ENCODE data around the gene NHEJ1.

The NHEJ1 gene

DNA sequence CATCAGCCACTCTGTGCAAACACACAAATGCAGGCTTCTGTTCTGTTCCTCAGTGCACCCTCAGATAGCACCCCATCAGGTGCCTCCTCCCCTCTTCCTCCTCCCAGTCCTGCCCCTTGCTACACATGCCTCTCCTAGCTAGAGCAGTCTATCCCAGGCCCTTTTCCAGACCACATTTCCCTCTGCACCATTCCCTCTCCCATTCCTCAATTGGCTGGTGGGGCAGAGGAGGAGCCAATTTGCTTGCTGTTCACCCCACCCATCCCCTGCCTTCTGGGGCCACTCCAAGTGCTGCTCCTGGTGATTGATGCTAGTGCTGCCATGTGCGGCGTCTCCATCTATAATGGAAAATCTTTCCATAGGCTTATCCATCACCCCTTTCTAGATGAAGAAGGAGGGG lies 124.7 kb downstream of the NHEJ1 start:
- in situ Hi-C loops (cut with HindIII; ENCODE audit: low sequenced_read_pairs) = no loop called here

DNA sequence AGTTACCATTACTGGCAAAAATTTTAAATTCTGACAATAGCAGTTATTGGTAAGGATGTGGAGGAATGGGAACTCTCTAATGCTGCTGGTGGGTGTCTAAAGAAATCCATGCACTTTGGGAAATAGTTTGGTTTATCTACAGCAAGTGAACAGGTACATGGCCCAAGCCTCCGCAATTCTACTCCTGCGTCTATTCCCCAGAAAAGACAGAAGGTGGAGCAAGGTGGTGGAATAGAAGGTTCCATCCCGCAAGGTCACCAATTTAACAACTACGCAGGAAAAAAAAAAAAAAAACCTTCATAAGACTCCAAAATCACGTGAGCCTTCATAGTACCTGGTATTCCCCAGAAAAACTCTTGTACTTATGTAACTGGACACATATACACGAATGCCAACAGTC lies 125.8 kb downstream of the NHEJ1 start:
- in situ Hi-C loops (cut with HindIII; ENCODE audit: low sequenced_read_pairs) = no loop called here

- in situ Hi-C loops (cut with HindIII; ENCODE audit: low sequenced_read_pairs) = no loop called here
Observed at GRCh38 chr2:219032051-219032745, 128.4 kb downstream of the NHEJ1 start.

- in situ Hi-C loops (cut with HindIII; ENCODE audit: low sequenced_read_pairs) = no loop called here
Observed at GRCh38 chr2:219031005-219031738, 129.4 kb downstream of the NHEJ1 start.

GRCh38 chr2:219030177-219030940 lies 130.3 kb downstream of the NHEJ1 start:
- in situ Hi-C loops (cut with HindIII; ENCODE audit: low sequenced_read_pairs) = no loop called here

DNA sequence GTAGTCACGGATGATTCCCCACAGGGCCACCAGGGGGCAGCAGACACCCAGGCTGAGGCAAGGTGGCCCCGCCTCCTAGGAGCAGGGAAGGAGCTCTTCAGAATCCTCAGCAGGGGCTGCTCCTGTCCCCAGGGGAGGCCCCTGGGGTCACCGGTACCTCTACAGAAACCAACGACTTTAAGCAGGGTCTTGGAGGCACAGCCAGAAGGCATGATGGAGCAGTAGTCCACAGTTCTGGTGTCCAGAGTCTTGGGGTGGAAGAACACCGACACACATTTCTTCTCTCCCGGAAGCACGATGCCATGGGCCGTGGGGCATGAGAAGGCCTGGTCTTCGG lies 130.8 kb downstream of the NHEJ1 start:
- in situ Hi-C loops (cut with HindIII; ENCODE audit: low sequenced_read_pairs) = no loop called here

GRCh38 chr2:219028996-219029828 lies 131.4 kb downstream of the NHEJ1 start:
- in situ Hi-C loops (cut with HindIII; ENCODE audit: low sequenced_read_pairs) = no loop called here

- in situ Hi-C loops (cut with HindIII; ENCODE audit: low sequenced_read_pairs) = no loop called here
Observed at GRCh38 chr2:219028141-219028540, 132.5 kb downstream of the NHEJ1 start.

DNA sequence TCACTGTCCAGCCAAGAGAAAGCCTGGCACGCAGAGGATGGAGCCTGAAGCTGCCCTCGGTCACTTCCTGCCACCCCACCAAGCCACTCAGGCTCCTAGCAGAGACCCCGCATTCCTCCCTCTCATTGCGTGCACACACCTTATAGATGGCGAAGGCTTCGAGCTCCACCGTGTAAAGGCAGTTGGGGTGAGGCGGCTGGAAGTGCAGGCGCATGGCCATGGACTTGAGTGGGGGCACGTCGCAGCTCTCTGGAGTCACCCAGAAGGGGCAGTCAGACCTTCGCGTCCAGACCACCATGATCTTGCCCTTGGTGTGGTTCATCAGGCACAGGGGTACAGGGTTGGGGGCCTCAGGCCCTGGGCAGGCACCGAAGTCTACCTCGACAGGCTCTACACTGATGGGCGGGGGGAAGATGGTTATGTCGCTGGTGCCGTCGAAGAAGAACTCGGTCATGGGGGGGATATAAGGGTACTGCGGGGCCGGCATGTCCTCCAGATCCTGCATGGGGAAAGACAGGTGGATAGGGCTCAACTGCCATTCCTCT lies 133.0 kb downstream of the NHEJ1 start:
- in situ Hi-C loops (cut with HindIII; ENCODE audit: low sequenced_read_pairs) = no loop called here

DNA sequence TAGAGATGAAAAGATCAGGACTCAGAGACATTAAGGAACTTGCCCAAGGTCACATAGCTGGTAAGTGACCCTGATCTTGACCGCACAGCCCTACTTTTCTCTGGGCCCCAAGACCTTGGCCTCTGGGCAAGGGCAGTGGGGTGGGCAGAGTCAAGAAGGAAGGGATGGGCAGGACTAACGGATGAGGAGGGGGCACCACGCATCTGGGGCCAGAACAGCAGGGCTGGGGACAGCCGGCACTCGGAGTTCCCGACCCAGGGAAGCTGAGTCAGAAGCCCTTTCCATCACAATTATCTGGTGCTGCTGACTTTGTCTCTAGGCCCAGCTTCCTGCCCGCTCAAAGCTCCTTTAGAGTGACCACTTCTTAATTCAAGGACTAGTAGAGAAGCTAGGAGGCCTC lies 133.7 kb downstream of the NHEJ1 start:
- in situ Hi-C loops (cut with HindIII; ENCODE audit: low sequenced_read_pairs) = no loop called here

GRCh38 chr2:219025637-219026585 lies 134.7 kb downstream of the NHEJ1 start:
- in situ Hi-C loops (cut with HindIII; ENCODE audit: low sequenced_read_pairs) = no loop called here

Measured in DLD1 (cell line).